ENCODE data around the gene CELSR1. TPM values are rescaled to one million over a fixed set of nuclear protein-coding genes. Genes with fewer than 3 reads are reported as not detected.

CELSR1 gene
- total RNA-seq, 1 experiment from 2014 or later = 22.6 TPM

- no peaks in the 10 kb centered on the region for H3K79me2 ChIP-seq (ENCODE audit: insufficient read depth, low read length)
- Mint-ChIP-seq H3K9me3 (peaks cover 4 to 8% of the 10 kb centered on the region in 2 experiments; a peak in 3 of 5 replicates), H3K4me3 (no peak overlapping the region), H3K27ac (no peak overlapping the region), H3K36me3 (ENCODE audit: insufficient read depth in 1 of 3, low read depth in 3 of 3) (peaks cover 1 to 18% (median 17%) of the 10 kb centered on the region in 3 experiments; a peak in 6 of 7 replicates), H3K27me3 (ENCODE audit: low read depth) (no peaks in the 10 kb centered on the region), H3K4me1 (peaks cover 0 to 6% of the 10 kb centered on the region in 2 experiments; a peak in 1 of 4 replicates)
- H2BK20ac ChIP-seq (ENCODE audit: low read depth, low read length, poor library complexity, severe bottlenecking) = no peak overlapping the region
- no CpG with 5 or more reads among the region's 10 CpGs for WGBS (ENCODE audit: extremely low coverage, insufficient read length, low lambda C conversion rate)
- no peak overlapping the region for H3K56ac ChIP-seq (ENCODE audit: insufficient read length, low read depth, low read length)
- H3K4me2 ChIP-seq (ENCODE audit: insufficient read depth, insufficient read length, low read length) = no peak overlapping the region
- no peaks in the 10 kb centered on the region for H3K4me1 ChIP-seq (ENCODE audit: insufficient read depth, low read length)
- no peak overlapping the region for H3K9ac ChIP-seq (ENCODE audit: extremely low read depth, insufficient read length, low read length)
- no peak overlapping the region for H4K91ac ChIP-seq (ENCODE audit: insufficient read length, low read depth, low read length)
- H3K79me1 ChIP-seq (ENCODE audit: insufficient read depth, low read depth, low read length, poor library complexity, severe bottlenecking) = no peaks in the 10 kb centered on the region
- no peaks in the 10 kb centered on the region for H4K20me1 ChIP-seq (ENCODE audit: control insufficient read depth, insufficient read depth, insufficient read length)
- H3K4ac ChIP-seq (ENCODE audit: low read depth, low read length) = no peak overlapping the region
- no peak overlapping the region for H2AFZ ChIP-seq (ENCODE audit: low read length)
- H3K14ac ChIP-seq (ENCODE audit: insufficient read depth, low read length) = no peak overlapping the region
- no peak for TF ChIP-seq CTCF (conservative IDR thresholded peaks at IDR 0.05)
- H2BK15ac ChIP-seq (ENCODE audit: low read depth, low read length) = no peak overlapping the region
- no peak overlapping the region for H3K27ac ChIP-seq (ENCODE audit: insufficient read length, low read depth, low read length)
- H3K18ac ChIP-seq (ENCODE audit: insufficient read length, low read depth, low read length) = no peak overlapping the region
- H2BK120ac ChIP-seq (ENCODE audit: low read depth, low read length, poor library complexity, severe bottlenecking) = no peak overlapping the region
- no peak for DNase-seq
- no peaks in the 10 kb centered on the region for H3K9me3 ChIP-seq (ENCODE audit: control insufficient read depth, low read depth, low read length)
- H3K23me2 ChIP-seq (ENCODE audit: insufficient read length, low read depth, low read length, poor library complexity, severe bottlenecking) = no peaks in the 10 kb centered on the region
- no peaks in the 10 kb centered on the region for H3K27me3 ChIP-seq (ENCODE audit: insufficient read depth, low read length)
- H2BK12ac ChIP-seq (ENCODE audit: insufficient read length, low read depth, low read length) = no peak overlapping the region
- no peak overlapping the region for H3T11ph ChIP-seq (ENCODE audit: low read length)
- no peak overlapping the region for H2AK5ac ChIP-seq (ENCODE audit: insufficient read length, low read length)
- H2BK5ac ChIP-seq (ENCODE audit: insufficient read length, low read length) = no peak overlapping the region
- H3K23ac ChIP-seq (ENCODE audit: insufficient read length, low read depth, low read length) = no peak overlapping the region
- no peak overlapping the region for H4K5ac ChIP-seq (ENCODE audit: insufficient read length, low read depth, low read length)
- no peak overlapping the region for H4K8ac ChIP-seq (replicated peaks; ENCODE audit: insufficient read length, low read depth, low read length)
These were observed 71.2 kb downstream of the CELSR1 start for GRCh38 chr22:46466255-46466676.

Data from H9 (cell line).